ENCODE data around the gene TMEM132D.

DNA sequence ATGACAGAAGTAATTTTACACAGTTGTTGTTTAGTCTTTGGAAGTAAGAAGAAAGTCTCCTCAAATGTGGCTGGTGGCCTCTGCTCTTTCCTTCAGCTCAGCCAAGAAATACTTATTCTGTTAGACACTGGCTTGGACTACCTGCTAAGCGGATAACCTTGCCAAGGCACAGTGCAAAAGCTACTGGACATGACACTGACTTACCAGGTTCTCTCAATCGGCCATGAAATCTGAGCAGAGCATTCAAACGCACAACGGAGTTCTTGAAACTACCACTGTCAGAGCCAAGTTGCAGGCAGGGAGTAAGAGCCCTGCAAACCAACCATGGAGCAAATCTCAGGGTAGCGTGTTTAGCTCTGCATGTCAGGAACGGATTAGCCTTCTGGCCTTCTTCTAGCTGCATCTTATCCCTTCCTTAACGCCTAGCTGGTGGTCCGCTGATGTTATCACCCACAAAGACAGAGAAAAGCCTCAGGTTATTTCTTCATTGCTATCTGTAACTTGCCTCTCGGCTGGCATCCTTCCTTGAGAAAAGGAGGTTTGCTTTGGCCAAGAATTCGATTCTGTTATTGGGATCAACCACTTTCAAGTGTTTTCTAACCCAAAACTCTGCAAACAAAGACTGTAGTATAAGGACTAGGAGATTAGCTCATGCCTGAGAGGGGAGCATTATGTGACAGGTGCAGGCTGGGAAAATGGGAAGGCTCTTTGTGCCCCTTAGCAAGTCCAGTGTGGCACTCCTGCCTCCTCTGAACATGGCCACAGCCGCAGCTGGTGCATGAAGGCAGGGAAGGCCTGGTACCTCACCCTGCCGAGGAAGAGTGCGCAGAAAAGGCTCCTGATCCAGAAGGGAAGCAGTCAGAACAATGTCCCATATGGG is 827.1 kb downstream of the TMEM132D start:
- no peak for TF ChIP-seq POLR2A (IDR thresholded peaks at IDR 0.05; ENCODE audit: low read depth, low read length)
- TF ChIP-seq GATA2 (IDR thresholded peaks at IDR 0.05; ENCODE audit: insufficient read depth, insufficient read length, low read depth, low read length), result no peak
